ENCODE measurements around the gene MAGEF1.

- TF ChIP-seq CTCF (IDR thresholded peaks at IDR 0.05): no peak
- no peak for TF ChIP-seq EZH2 (IDR thresholded peaks at IDR 0.05; ENCODE audit: borderline replicate concordance, insufficient read depth, low read depth, low read length, poor library complexity, severe bottlenecking)
Observed at GRCh38 chr3:184756151-184757021, 44.5 kb upstream of the MAGEF1 start.
